NCI-H82 treated with DMSO at 0.1 percent for 48 hours (cell line): Measurements from ENCODE around the gene ZDHHC17.
"Not testable (repeated sequence)": the region's sequence is repeated elsewhere in the genome, so short reads cannot be mapped to it uniquely, and the experiment has no call there.

ENCODE experiments used
- DNase-seq: peaks from one replicate; lab custom pipeline; 2025; ENCODE audit not compliant: unreplicated experiment; lab: John Stamatoyannopoulos, UW

Gene ZDHHC17

GRCh38 chr12:76763746-76764675 is at the start of gene ZDHHC17:
ZDHHC17 (plus strand) TSS chr12:76764115; CDS start chr12:76764237, 122 bp downstream.
- peak; percentile 79 for DNase-seq

DNA sequence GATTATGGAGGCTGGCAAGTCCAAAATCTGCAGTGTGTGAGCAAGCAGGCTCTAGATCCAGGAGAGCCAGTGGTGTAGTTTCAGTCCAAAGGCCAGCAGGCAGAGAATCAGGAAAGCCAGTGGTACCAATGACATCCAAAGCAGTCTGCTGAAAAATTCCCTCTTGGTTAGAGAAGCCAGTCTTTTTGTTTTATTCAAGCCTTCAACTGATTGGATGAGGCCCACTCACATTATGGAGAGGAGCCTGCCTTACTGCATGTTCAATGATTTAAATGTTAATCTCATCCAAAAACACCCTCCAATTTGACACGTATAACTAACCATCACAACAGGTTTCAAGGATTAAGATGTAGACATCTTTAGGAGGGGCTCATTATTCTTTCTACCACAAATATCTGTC is 49.5 kb upstream of the ZDHHC17 start:
- DNase-seq: no peak

DNA sequence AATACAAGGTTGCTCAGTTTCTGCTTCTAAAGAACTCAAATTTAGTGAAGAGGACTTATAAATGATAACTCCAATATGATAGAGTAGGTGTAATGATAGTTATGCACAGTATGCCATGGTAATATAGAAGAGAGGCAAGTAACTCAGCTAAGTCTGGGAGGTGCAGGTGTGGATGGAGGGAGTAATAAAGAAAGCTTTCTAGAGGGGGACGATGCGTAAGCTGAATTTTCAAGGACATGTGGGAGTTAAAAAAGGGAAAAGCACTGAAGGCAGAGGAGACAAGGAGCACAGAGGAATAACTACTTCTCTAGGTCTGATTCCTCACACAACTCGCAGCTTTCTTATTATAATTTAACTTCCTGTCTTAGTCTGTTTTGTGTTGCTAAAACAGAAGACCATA is 49.1 kb upstream of the ZDHHC17 start:
- no peak for DNase-seq

GRCh38 chr12:76715332-76715731 is 48.6 kb upstream of the ZDHHC17 start:
- no peak for DNase-seq

- no peak for DNase-seq
Observed at GRCh38 chr12:76717314-76717713, 46.6 kb upstream of the ZDHHC17 start.

- DNase-seq: no peak
Observed at GRCh38 chr12:76719171-76720041, 44.5 kb upstream of the ZDHHC17 start.

DNA sequence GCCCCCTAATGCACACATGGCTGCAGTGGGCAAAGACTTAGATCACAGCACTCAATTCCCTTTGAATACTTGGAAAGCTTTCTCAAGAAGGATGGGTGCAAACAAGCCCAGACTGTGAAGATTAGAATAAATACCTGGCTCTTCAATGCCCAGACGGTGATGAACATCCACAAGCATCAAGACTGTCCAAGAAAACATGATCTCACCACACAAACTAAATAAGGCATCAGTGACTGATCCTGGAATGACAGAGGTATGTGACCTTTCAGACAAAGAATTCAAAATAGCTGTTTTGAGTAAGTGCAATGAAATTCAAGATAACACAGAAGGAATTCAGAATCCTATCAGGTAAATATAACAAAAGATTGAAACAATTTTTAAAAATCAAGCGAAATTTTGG is 43.8 kb upstream of the ZDHHC17 start:
- no peak for DNase-seq

DNA sequence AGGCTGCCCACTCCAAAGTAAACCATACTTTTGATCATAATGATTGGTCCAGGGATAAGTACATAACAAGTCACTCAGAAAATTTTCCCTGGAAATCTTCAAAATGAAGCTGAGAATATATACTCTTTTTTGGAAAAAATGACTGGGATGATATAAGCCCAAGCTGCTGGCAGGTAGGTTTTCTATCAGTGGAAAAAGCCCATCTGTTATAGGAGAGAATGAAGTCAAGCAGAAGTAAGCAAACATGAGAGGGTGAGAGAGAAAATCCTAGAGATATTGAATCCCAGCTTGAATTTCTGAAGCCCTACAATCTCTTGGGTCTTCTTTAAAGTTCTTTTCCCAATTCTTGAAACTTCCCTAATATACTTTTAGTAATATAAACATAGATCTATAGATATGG is 37.3 kb upstream of the ZDHHC17 start:
- no peak for DNase-seq

- not testable (repeated sequence) for DNase-seq
Observed at GRCh38 chr12:76732188-76732587, 31.7 kb upstream of the ZDHHC17 start.

DNA sequence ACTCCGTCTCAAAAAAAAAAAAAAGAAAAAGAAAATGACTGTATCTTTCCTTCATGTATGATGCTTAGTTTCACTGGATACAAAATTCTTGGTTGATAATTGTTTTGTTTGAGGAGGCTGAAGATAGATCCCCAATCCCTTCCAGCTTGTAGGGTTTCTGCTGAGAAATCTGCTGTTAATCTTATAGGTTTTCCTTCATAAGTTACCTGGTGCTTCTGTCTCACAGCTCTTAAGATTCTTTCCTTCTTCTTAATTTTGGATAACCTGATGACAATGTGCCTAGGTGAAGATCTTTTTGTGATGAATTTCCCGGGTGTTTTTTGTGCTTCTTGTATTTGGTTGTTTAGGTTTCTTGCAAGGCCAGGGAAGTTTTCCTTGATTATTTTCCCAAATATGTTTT is 26.2 kb upstream of the ZDHHC17 start:
- not testable (repeated sequence) for DNase-seq

GRCh38 chr12:76738824-76739579 is 24.9 kb upstream of the ZDHHC17 start:
- DNase-seq: no peak

GRCh38 chr12:76739896-76740295 is 24.0 kb upstream of the ZDHHC17 start:
- DNase-seq: no peak

DNA sequence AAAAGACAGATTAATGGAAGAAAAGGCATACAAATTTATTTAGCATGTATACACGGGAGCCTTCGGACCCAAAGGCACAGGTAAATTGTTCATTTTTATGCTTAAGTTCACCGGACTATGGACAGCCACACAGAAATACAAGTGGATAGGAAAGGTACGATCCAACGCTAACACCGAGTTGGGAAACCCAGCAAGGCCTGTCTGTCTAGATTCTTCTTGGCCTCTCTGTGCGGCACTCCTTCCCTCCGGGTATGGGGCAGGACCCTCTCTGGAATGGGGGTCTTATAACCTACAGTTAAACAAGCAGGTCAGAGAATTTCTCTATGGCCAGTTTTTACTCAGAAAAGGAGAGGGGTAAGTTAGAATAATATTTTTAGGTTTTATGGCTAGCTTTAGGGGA is 23.4 kb upstream of the ZDHHC17 start:
- no peak for DNase-seq

- no peak for DNase-seq
Observed at GRCh38 chr12:76745343-76745742, 18.6 kb upstream of the ZDHHC17 start.

DNA sequence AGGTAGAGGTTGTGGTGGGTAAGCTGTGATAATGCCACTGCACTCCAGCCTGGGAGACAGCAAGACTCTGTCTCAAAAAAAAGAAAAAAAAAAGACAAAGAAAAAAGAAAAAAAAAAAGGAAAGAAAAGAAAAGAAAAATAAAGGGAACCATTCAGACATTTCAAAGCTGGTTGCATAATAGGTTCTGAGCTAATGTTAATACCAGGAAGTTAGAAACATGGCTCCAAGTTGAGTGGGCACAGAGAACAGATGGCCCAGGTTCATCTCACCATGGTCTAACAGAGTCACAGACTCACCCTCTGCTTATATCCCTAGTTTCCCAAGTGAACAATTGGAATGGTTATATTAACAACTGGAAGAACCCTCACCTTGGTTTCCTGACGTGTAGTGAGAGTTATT is 17.4 kb upstream of the ZDHHC17 start:
- no peak for DNase-seq

DNA sequence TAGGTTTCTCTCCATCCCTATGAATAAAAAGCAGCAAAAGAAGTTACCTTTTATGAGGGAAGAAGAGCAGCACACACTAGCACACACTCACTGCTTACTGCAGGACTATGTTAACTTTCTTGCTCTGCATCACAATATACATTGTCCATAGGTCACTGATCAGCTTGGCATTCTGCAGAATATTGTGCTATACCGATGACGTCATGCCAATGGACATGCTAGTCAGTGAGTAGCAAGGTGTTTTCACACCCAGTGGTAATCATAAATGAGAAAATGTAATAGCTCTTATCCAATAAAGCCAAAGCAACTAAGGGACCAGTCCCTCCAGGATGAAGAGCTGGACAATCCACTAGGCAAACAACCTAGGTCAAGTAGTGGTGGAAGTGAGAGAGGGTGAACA is 16.7 kb upstream of the ZDHHC17 start:
- DNase-seq: no peak

DNA sequence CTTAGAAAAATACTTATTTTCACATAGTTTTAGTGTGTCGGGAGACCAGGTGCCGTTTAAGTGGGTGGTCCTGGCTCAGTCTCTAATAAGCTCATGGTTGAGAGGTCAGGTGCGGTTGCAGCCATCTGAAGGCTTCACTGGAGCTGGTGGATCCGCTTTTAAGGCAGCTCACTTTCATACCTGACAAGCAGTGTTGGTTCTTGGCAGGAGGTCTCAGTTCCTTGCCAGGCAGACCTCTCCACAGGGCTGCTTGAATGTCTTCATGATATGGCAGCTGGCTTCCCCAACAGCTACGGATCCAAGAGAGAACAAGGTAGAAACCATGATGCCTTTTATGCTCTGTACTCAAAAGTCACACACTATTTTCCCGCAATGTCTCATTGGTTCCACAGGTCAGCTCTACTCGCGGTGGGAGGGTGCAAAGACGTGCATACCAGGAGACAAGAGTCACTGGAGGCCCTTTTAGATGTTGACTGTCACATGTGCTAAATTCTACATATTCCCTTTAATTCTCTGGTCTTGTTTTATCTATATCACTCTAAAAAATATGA is 8.0 kb upstream of the ZDHHC17 start:
- DNase-seq: no peak

DNA sequence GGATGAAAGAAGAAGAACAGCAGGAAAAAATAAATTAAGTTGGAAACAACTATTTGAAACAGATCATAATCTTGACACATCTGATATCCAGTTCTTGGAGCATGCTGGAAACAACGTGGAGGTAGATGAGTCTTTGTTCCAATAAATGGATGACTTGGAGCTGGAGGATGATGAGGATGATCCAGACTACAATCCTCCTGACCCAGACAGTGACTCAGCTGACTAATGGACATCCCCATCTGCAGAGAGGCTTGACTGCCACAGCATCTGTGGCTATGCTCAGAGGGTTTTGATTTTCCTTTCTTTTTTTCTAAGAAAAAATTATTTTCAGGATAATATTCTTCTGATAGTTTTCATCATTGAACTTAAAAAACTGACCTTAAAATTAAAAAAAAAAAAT is 6.2 kb upstream of the ZDHHC17 start:
- no peak for DNase-seq

DNA sequence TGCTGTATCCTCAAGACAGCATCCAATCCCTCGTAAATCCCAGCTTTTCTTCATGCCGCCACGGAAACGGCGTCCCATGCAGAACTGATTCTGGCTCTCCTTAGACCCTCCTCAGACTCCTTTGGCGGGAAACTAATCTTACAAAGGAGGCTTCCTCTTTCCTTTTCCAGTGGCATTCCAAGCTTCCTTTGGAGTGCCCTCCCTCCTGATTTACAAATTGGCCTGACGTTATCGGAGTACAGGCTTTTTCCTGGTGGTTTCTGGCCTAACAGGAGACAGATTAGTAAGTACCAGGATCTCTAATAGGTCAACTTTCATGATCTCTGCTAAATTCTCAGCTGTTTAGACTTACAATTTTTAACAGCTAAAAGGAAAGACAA is 1.3 kb upstream of the ZDHHC17 start:
- DNase-seq: no peak

DNA sequence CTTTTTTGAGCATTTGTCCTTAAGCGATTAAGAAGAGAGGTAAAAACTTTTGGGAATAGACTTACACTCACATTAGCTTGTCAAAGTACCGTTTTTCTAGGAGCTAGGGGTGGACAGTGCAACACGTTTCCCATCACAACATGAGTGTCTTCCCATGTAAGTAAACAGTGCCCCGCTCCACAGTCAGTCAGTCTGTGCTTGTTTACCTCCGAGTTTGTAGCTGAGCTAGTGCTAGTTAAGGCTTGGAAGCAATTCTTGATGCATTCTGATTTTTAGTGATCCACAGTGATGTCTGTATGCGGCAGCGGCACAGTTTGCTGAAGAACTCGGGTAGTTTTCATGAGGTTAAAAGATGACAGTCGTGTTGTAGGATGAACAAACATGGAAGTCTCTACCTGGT is 941 bp downstream of the ZDHHC17 start:
- DNase-seq: no peak

DNA sequence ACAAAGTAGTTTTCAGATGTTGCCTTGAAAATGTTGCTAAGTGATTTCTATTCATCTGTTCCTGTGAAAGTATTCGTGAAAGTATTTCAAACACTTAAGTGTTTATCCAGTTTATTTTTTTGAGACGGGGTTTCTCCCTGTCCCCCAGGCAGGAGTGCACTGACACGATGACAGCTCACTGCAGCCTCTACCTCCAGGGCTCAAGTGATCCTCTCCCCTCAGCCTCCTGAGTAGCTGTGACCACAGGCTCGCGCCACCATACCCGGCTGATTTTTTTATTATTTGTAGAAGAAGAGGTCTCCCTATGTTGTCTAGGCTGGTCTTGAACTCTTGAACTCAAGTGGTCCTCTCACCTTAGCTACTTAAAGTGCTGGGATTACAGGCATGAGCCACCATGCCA is 1.7 kb downstream of the ZDHHC17 start:
- no peak for DNase-seq
